HL-60/S4 treated with retinoic acid at 250 ng/mL for 4 days and 3 days (cell line): Measurements from ENCODE around the gene GPC6.

Experiments
- in situ Hi-C: fragments of 300-500 bp; cut with MboI; formaldehyde crosslinking; loops from 2 replicates; pipeline ENCODE4 v1.7.0; 2022; ENCODE audit warnings: low sequenced_read_pairs

The GPC6 gene

GRCh38 chr13:94308832-94309231 is 1082.2 kb downstream of the GPC6 start:
- in situ Hi-C loops, result no loop called here

DNA sequence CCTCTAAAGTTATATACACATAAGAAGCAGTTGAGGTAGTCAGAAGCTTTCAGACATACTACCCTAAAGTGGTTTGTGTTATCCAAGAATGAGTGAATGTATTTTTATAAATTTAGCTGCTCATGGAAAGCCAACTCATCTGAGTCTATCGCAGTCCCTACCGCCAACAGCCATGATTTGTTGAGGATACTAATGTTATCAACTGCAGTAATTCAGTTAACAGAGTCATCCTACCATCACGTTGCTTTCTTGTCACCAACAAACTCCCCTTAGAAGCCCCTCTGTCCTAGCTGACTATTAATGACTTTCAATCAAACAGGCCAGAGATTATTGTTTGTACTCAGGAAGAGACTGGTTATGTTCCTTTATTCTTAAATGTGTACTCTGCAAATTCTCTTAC is 1083.0 kb downstream of the GPC6 start:
- in situ Hi-C loops, result no loop called here

DNA sequence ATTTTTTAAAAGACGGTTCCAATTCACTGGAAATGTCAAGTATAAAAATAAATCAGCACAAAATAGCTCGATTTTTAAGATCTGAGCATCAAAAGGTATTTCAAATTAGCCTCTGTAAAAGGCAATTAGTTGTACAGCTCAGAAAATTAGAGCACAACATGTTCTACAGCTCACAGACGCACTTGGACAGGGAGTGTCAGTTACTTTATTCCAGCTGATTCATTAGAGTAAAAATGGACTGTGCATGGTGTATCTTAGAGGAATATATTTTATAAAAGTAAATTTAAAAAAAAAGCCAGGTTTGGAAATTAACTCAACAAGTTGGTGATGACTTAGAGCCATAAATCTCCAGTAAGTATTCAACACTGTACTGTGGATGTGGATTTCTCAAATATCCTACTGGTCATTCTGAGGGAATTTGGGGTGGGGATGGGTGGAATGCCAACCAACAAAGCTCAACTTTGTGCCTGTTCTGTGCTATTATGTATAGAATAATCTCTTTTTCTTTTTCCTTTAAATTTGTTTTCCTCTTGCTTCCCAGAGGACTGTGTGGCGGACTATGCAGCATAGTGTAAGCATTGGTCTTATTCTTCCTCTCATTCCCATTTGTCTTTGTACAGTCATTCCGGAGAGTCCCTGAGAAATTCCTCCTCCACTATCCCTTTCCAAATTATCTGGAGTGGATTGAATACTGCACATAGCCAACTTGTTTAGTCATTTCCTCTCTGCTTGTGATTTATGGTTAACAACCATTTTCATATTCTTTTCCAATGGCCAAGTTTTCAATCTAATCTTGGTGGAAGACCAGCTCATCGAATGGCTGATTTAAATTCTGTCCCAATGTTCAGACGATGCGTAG is 1083.6 kb downstream of the GPC6 start:
- in situ Hi-C loops, result no loop called here

- in situ Hi-C loops, result no loop called here
Measured at GRCh38 chr13:94311893-94312292, 1085.3 kb downstream of the GPC6 start.

DNA sequence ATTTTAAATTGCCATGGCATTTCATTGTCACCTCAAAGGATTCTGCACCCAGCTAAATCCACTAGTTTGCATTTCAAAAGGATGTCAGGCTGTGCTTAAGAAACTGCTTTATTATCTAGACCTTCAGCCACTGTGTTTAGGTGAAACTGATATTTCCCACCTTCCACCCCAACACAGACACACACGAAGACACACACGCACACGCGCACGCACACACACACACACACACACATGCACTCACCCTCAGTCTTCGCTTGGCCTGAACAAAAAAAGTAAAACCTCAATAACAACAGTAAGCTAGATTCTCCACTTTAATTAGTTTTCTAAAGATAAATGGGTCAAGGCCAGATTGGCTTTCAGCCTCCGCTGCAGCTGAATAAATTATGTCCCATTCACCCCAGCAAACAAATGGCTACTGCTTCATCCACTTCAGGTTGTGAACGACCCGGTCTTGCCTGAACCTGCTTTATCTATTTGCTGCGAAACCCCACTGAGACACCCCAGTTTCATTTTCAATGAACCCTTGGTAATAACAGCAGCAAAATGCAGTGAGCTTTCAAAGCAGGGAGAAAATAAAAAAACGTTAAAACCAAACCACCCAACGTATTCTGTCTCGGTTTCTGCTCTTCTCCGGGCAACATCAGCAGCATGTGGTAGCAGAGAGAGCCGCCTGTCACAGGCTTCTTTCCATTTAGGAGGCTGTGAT is 1086.1 kb downstream of the GPC6 start:
- in situ Hi-C loops, result no loop called here

DNA sequence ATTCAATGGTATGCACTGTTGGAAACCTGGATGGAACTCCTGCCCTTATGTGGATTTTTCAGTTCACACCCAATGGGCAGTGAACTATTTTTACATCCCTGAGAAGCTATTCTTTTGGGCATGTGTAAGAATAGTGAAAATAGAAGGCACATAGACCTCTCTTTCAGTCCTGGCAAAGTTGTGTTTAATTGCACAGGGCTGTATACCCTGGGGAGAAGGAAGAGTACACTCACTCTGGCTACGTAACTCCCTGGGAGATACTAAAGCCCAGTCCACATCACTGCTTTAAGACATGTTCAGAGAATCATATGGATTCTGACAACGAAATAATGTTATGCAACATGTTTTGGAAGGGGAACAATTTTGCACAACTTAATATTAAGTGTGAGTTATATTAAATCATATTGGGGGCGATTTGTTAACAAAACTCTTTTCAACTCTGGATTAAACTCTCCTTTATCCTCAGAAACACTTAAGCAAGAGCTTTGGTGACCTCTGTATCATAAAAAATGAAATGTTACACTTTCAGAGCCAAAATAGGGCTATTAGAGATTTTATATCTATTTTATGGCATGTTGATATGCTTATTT is 1086.8 kb downstream of the GPC6 start:
- in situ Hi-C loops, result no loop called here

- in situ Hi-C loops, result no loop called here
Measured at GRCh38 chr13:94313926-94314325, 1087.3 kb downstream of the GPC6 start.

DNA sequence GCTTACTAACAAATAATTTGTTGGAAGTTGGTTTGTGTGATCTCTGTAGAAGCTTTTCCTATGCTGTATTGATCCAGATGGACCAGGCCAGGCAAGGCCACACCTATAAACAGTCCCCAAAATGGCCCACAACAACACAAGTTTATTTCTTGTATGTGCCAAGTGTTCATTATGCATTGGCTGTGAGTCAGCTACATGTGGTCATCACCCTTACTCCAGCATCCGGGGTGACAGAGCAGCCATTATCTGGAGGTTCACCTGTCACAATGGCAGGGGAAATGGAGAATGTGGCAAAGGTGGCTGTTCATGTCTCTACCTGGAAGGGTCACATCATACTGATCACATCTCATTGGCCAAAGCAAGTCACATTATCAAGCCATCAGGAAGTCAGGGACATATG is 1088.6 kb downstream of the GPC6 start:
- in situ Hi-C loops, result no loop called here

GRCh38 chr13:94317063-94317491 is 1090.5 kb downstream of the GPC6 start:
- in situ Hi-C loops, result no loop called here

GRCh38 chr13:94318418-94318817 is 1091.8 kb downstream of the GPC6 start:
- in situ Hi-C loops, result no loop called here

- in situ Hi-C loops, result no loop called here
Measured at GRCh38 chr13:94319501-94319900, 1092.9 kb downstream of the GPC6 start.

DNA sequence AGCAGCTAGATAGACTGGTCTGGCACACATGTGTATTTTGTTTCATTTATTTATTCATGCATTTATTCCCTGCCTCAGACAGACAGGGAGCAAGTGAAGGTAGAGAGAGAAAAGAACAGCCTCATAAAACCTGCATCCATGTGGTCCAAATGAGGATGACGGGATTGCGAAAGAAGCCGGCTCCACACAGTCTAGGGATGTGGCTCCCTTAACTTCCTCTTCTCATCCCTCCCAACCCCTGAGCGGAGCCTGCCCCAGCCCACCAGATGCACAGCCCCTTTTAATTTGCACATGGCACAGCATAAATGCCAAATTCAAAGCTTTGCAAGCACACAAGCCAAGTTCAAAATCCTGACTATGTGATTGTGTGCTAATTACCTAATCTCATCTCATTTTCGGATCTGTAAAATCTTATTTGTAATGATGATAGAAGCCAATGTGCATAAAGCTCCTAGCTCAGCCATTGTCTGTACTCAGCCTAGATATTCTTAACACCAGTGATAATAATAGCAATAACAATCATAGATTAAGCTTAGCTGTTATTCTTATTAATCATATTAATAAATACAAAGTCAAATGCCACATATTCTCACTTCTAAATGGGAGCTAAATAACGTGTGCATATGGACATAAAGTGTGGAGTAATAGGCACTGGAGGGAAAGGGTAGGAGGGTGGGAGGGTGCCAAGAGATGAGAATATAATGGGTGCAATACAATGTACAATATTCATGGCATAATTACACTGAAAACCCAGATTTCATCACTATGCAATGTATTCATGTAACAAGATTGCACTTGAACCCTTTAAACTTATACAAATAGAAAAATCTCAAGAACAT is 1096.5 kb downstream of the GPC6 start:
- in situ Hi-C loops, result no loop called here

DNA sequence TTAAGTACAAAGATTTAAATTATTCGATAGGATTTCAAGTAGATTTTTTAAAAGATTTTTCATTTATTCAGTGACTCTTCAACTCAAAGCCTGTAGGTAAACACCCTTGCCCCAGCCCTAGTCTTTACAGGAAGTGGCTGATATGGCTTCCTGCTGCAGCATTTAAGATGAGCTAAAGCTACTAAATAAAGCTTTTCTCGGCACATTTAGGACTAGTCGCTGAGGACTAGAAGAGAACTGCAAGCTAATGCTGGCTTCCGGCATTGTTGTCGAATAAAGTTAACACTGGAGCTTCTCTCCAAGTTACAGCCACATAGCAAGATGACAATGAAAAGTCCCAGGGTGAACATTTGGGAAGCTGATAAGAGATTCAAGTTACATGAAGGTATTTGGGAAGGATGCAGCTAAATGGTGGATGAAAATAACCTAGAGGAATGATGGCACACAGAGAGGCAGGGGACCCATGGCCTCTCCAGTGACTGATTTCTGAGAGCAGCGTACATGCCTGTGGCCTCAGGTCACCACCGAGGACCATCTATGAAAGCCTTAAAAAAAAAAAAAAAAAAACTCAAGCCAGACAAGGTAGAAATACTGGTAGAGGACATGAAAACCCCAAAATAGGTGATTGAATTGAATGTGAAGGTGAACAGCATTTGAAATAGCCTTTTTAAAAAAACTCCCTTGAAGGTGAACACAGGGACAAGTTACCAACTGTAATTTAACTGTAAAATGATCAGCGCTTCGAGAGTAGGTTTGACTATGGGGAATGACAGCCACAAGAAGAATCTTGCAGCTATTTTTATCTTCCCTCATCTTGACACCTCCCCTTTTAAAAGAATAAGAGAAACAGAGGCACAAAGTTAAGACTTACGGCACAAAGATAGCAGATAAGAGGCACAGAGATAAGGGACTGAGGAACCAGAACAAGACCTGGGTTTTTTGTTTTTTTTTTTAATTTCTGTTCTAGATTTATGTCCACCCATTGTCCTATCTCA is 1097.5 kb downstream of the GPC6 start:
- in situ Hi-C loops, result no loop called here

DNA sequence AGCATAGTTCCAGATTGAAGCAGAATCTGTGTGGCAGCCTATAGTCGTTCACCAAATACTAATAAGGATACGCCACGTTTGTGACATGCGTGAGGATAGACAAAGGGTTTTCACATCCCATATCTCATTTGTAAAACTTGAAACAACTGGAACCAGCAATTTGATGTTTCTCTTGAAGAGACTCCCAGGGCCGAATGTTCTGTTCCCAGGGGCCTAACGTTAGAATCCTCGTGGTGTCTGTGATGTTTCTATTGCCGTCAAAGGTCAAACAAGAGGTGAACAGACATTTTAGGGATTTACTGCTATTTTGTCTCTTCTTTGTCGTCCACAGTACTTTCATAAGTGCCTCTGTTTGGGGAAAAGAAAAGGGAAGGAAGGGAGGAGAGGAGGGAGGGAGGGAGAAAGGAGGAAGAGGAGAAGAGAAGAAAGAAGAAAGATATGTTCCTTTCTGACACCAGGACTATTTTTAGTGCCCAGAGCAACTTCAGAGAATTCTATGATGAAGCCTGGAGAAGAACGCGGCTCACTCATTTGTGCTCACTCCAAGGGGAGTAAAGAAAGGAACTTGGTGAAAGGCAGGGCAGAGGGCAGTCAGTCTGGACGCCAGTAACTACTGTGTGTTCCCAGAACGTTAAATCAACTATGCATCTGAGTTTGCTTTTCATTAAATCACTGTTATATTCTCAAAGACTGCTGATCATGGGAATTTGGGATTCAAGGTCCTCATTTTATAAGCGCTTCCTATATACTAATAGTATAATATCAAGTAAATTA is 1098.3 kb downstream of the GPC6 start:
- in situ Hi-C loops, result no loop called here

GRCh38 chr13:94325650-94326049 is 1099.0 kb downstream of the GPC6 start:
- in situ Hi-C loops, result no loop called here

DNA sequence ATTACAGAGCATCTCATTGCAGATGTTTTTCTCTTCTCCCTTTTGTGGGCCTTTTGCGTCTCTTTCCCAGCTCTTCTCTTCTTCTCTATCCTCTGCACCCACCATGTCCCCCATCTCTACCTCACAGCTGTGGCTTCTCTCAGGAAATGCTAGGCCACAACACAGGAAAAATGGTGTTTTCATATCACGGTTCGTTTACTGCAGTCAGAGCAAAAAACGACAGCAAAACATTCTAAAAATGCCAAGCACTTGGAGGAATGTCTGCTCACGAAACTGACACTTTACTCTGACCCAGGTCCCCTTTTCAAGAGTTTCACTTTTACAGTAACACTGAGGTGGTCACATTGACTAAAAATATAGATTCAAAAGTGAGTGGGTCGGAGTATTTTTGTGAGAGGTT is 1100.7 kb downstream of the GPC6 start:
- in situ Hi-C loops, result no loop called here

GRCh38 chr13:94328381-94329041 is 1101.9 kb downstream of the GPC6 start:
- in situ Hi-C loops, result no loop called here

DNA sequence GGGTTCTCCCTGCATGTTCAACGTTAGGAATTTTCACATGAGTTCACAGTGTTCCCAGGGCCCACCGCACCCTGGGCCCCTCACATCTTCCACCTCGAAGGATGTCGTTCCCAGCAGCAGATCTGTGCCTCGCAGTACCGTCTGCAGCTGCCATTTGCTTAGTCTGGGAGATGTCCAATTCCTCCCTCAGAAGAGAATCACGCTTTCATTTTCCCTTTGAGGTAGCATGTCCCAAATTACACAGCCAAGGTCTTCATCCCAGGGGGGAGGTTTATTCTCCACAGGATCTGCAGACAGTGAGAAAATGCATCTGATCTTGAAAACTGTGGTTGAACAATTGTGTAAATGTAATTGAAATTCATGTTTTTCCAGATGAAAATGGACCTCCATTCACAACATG is 1102.7 kb downstream of the GPC6 start:
- in situ Hi-C loops, result no loop called here
